HG02840 (cell line): Measurements from ENCODE around the gene KANK4.

Experiments
- ATAC-seq: cut with Tn5 transposase; IDR thresholded peaks from one replicate; pipeline ENCODE4 v1.9.1; 2021; ENCODE audit warnings: mild to moderate bottlenecking, moderate library complexity, moderate number of reproducible peaks; ENCODE audit not compliant: unreplicated experiment, low FRiP score

KANK4 gene

DNA sequence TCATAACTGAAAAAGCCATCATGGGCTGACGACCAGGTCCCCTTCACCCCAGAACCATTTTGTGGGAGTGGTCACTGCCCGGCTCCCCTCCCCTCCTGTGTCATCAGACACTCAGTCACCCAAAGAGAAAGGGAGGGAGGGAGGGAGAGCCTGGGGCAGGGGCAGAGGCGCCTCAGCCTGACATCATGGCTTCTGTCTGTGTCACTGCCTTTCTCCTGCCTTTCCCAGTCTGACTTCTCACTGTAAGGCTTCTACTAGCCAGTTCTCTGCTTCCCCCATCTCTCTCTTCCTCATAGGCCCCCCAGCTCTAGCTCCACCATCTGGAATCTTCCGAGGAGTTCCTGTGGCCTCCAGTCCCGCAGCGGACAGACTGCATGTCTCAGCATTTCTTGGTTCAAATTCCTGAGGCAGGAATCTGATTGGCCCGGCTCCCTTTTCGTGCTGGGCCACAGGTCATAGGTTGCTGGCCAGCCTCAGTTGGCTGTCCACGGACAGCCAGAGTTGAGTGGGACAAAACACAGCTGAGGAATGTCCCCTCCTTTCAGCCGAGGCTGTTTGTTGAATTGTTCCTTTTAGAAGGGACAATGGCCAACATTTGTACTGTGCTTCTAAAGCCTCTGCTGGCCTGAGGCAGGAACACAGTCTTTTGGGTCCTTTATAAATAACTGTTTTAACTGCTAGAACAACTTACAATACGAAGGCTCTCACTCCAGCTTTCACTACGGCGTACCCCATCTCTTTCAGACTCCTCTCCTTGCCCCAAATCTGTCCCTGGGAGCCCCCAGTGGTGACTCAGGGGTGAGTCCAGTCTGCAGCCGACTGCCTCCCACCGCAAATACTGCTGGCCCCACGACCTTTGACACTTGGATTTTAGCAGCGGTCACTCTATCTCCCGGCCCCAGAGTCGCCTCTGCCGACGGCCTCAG lies 18.7 kb upstream of the KANK4 start:
- no peak for ATAC-seq

DNA sequence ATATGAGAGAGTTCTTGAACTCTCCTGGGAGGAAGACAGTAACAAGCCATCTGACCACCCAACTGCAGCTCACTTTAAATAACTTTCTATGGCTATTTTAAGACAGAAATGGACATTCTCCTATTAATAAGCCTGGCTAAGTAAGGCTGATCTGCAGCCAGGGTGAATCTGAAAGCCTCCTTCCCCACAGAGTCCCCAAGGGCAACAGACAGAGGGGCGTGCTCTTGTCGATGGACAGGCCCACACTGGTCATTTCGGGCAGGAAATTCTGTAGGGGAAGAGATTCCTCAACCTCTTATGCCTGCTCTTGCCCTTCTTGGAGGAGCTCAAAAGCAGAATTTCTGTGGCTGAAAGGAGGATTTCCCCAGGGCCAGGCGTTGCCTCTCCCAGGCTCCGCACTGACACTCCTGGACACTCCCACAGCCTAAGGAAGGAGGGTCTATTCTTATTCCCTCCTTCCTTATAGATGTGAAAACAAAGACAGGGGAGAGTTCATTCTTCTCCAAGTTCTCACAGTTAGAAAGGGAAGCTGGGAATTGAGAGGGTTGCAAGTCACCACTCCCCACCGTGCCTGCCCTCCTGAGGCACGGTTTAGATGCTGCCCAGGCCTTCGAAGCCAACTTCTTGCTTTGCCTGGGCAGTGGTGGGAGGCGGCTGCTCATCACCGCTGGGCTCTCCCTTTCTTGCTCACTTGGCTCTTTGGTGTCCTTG lies 17.9 kb upstream of the KANK4 start:
- ATAC-seq = no peak

DNA sequence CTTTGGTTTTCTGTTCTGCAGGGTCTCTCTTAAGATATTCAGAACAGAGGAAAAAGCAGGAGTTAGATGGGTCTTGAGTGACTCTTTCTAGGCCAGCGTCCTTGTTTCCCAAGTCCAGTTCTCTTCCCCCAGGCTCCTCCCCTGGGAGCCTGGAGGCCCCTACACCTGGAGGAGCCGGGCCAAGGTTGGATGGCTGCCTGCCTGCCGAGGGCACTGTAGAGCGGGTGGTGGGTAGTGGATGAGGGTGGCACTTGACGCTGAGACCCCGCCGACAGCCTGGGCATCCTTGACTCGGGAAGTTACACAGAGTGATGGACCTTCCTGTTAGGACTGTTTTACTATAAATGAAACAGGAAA lies 17.4 kb upstream of the KANK4 start:
- no peak for ATAC-seq

DNA sequence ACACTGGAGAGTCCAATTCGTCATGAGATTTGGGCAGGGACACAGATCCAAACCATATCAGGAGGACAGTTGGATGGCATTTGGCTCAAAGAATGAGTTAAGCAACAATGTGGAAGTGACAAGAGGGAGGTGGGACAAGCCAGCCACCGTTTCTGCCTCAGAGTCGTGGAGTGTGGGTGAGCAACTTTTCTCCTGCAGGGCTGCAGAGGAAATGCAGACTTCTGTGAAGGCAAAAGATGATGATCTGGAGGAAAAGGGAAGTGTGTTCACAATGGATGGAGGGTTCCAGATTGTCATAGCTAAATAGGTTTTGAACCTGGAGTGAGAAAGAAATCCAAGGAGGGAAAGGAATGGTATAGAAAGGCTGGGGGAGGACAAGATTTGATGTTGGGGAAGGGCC lies 16.4 kb upstream of the KANK4 start:
- no peak for ATAC-seq

DNA sequence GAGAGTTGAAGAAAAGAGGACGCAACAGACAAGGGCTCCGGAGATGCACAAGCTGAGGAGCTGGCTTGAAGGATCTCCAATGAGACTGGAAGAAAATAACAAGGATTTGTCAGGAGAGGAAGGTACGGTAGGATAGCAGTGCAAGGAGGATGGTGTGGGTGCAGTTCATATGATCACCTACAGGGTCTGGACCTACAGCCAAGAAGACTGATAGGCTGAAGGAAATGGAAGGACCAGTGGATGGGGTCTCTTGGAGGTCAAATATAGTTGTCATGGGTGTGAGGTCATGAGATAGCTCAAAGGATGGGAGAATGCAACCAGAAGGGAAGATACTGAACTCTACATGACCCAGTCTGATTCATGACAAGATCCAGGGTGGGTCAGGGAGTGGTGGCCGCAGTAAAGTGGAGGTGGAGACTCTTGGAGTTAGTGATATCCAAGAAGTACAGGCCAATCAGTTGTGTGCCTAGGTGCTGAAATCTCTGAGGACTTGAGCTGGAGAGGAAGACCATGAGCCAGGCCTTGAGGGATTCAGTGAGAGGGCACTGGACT lies 15.3 kb upstream of the KANK4 start:
- no peak for ATAC-seq

DNA sequence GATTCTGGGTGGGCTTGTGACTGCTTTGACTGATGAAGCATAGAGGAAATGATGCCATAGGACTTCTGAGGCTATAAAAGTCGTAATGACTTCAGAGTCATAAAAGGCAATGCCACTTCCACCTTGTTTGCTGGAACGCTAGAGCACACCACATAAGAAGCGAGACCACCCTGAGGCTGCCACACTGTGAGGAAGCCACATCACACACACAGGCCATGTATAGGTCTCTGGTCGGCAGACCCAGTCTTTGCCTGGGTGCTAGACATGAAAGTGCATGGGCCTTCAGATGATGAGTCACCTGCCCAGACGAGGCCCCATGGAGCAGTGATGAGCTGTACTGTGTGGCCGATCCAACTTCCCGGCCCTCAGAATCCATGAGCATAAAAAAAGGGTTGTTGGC lies 14.2 kb upstream of the KANK4 start:
- ATAC-seq = no peak

DNA sequence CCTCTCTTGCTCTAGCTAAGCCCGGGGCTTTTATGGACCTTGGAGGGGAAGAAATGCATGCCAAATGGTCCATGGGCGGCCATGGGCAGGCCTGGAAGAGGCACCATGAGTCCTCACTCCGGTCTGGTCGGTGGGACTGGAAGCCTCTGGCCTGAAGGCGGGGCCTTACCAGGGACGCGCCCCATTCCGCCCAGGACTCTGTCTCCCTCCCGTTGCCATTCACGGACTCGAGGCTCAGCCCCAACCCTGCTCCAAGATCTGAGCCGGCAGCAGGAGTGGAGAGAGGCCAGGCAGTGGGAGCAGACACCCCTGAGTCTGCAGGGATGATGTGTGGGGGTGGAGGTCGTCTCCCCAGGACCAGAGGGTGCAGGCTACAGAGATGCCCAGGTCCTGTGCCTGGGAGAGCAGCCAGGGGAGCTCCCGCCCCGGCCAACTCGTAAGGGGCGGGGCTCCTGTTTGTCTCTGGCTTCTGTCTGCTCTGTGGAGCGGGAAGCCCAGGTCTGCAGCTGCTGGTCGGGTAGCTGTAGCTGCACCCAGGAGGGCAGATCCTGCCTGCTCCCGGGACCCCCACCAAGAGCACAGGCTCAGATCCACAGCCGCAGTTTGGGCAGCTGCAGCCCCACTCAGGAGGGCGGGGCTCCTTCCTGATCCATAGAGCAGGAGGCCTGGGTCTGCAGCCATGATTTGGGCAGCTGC lies 8.3 kb upstream of the KANK4 start:
- no peak for ATAC-seq

DNA sequence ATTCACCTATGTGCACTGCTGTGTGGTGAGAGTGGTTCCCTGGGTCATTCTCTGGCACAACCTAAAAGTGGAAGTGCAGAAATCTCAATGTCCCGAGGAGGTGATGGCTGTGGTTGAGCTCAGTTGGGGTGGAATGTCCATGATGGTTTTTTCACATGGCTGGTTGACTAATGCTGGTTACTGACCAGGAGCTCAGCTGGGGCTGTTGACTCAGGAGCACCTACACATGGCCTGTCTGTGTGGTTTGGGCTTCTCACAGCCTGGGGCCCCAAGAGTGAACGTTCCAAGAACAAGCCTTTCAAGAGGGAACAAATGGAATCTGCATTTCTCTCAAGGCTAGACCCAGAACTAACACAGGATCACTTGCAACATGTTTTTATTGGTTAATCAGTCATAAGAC lies 6.4 kb upstream of the KANK4 start:
- ATAC-seq = no peak

DNA sequence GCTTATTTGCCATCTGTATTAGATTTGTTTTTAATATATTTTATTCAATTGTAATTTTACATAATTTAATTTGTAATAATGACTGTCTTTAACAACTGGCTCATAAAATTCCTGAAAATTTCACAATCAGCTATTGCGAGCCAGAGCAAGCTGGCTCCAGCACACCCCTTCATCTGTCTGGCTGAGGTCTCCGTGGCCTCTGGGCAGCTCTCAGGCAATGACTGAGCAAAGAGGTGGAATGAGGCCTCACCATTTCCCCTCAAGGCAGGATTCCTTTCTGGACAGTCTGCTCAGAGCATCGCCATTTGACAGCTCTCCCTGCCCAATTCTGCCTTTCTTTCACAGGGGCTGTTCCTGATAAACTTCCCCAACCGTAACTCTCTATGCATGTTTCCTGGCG lies 5.8 kb upstream of the KANK4 start:
- no peak for ATAC-seq

DNA sequence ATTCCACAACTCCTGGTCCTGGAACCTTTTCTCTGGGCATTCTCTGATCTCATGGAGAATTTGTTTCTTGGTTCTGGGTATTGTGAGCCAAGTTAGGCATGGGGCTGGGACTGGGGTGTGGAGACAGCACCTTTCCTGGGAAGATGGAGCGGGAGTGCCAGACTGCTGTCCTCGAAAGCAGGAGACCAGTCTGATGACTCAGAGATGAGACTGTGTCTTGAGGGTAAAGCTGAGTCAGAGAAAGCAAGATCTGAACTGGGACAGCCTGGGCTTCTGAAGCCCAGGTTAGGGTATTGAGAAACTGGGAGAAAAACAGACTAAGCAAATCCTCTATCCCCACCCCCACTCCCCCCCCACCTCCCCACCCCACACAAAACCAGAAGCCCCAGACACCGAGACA lies 2.2 kb upstream of the KANK4 start:
- no peak for ATAC-seq

DNA sequence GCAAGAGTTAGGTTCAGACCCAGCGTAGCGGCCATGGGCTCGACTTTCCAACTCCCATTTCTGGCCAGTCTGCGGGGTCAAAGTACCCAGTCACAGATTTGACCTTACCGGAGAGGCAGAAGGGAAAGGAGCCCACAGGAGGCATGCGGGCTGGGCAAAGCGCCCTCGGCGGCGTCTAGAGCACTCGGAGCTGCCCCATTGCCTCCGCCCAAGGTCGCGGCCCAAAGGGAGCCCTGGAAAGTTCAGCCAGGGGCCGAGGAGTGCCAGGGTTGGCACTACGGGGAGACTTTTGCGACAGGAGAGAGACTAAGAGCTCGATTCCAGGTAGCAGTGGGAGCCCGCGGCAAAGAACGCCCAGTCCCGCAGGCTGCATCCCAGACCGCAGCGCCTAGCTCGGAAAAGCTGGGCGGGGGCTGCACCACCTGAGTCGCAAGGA lies 896 bp downstream of the KANK4 start:
- ATAC-seq = no peak

DNA sequence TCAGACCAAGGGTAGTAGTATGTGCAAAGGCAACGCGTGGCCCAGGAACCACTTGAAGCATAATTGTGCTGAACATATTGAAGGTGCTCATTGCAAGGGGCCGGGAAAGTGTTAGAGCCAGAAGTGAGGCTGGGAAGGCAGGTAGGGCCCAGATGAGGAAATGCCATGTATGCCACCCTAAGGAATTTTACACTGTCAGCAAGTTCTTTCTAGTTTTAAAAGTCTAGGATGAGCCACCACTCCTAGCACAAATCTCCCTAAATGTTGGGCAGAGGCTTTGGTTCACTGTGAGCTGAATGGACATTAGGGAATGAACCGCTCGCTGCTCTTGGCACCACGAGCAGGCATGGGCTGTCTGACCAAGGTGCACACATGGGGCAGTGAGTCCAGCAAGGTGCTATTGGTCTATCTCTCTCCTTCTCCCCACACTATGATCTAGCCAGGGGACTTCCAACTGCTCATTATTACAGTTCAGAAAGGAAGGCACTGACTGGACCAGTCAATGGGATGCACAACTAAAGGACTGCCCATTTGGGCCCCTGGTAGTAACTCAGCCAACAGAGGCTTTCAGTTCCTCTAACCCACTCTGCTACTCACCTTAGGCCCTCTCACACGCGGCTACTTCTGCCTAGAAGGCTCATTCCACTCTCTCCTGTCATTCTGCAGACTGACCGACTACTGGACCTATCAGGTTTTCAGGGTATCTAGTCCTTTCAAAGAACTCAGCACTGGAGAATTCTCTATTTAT lies 2.0 kb downstream of the KANK4 start:
- no peak for ATAC-seq

DNA sequence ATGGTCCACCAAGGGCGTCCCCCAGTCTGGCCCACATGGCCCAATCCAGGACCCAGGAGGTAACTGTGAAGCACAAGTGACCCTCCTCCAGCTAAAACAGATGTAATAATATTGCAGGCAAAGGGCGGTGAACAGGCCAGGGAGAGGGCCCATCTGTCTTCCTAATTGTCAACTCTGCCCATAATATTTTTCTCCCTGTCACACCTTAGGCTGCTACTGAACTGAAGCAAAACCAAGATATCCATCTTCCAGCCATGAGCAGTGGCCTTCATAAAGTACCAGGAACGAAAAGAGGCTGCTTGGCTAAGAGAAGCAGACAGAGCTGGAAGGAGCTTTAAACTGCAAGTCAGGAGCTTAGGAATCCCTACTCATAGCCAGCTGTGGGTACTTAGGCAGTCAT lies 3.1 kb downstream of the KANK4 start:
- no peak for ATAC-seq

DNA sequence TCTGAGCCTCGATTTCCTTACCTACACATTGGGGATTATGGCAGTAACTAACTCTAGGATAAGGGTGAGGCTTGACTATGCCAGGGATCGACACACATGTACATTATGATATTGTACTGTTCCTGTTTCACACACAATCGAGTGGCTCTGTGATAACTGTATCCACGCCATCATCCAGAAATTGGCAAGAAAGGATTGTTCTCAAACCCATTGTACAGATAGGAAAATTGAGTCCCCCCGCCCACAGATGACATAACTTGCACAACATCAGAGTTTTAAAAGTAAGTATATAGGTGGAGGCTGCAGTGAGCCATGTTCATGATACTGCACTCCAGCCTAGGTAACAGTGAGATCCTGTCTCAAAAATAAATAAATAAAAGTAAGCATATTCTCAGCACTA lies 3.8 kb downstream of the KANK4 start:
- ATAC-seq = no peak

DNA sequence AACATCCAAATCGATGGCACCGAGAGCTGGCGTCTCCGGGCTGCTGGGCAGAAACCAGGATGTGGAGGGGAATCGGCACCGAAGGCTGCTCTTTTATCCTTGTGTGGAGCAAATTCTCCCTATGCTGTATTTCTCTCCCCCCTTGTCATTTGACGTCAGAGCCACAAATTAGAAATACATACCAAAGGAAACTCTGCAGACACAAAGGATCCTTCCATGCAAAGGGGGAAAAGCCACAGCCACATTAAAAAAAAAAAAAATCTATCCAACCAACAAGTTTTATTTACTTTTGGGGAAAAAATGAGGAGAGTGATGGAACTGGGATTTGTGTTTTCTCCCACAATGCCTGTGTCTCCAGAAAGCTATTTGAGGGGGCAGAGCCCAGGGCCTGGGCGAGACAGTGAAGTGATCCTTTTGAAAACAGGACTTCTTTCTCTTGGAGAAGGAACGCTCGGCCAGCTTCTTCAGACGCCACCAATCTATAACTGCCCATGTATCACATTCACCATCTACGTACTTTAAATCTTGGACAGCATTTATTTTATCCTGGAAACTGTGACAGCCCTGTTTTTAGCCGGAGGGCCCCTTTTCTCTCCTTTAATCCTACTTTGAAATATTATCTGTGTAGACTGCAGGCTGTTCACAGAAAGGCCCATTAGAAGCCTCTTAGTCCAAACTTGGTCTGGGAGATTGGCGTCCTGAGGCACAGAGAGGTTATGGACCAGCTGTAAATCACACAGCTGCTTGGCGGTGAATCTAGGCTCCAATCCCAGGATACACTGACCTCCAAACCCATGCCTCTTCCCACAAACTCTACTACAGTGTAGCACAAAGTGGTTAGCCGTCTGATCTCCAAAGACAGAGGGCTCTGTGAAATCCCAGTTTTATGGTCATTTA lies 4.5 kb downstream of the KANK4 start:
- no peak for ATAC-seq

DNA sequence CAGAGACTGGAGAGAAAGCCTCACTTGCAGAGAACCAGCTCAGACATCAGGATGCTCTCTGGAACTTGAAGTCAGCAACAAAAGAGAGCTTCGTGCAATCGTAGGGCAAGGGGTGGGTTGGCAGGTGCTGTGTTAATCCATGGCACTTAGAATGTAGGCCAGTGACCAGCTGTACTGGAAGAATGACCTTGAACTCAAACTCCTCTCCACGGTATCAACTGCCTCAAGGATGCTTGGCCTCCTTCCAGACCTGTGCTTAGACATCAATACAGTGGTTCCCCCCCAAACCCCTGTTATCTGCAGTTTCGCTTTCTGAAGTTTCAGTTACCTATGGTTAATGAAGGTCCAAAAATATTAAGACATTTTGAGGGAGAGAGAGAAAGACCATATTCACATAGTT lies 6.5 kb downstream of the KANK4 start:
- no peak for ATAC-seq

DNA sequence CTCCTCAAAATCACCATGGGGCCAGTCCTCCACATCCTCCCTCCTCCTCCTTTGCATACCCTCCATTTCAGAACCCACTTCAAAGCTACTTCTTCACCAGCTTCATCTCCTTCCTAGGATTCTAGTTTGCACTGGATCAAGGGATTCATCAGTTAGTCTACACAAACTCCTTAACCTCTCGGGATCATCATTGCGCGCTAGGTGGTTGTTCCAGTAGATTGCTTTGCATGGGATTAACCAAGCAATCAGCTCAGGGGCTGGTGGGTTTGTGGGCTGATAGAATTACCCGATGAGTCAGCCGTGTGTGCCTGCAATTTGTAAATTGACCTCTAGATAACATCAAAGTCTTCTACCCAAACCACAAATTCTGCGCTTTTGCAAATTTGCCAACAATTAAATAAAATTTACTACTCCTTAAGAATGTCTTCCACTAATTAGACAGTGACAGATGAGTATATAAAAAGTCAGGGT lies 7.7 kb downstream of the KANK4 start:
- ATAC-seq = no peak

DNA sequence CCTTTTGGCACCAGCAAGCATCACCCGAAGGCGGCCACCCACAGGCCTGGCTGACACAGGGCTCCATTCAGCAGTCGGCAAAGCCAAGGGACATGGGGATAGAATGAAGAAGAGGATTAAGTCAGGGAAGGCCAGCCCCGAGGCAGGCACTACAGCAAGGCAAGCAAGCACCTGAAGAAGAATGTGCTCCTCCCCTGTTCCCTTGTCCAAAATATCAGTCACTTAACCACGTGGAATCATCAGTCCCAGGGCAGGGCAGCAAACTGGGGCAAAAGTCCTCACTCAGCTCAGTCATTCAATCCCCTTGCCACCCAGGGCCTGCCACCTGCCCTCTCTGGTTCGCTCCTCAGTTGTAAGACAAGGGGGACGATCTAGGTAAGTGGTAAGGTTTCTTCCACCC lies 9.3 kb downstream of the KANK4 start:
- no peak for ATAC-seq

DNA sequence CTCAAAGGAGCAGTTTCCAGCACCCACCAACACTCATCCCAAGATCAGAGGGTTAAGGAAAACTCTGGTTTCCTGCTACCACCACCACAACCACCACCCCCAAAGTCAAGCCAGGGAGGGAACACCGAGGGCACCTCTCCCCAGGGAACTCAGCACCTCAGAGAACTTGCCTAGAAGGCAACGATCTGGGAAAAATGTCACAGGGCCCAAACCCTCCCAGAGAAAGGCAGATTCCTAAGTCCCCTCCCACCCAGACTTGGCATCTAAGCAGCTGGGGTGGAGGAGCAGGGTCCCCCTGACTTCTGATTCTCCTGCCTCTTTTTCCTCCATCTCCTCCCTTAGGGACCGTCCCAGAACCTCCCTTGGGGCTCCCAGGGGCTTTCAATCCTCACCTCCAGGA lies 10.6 kb downstream of the KANK4 start:
- ATAC-seq = no peak
